ENCODE results near the gene ITLN1.
"Not testable (repeated sequence)": the region's sequence is repeated elsewhere in the genome, so short reads cannot be mapped to it uniquely, and the experiment has no call there.

ITLN1 gene

DNA sequence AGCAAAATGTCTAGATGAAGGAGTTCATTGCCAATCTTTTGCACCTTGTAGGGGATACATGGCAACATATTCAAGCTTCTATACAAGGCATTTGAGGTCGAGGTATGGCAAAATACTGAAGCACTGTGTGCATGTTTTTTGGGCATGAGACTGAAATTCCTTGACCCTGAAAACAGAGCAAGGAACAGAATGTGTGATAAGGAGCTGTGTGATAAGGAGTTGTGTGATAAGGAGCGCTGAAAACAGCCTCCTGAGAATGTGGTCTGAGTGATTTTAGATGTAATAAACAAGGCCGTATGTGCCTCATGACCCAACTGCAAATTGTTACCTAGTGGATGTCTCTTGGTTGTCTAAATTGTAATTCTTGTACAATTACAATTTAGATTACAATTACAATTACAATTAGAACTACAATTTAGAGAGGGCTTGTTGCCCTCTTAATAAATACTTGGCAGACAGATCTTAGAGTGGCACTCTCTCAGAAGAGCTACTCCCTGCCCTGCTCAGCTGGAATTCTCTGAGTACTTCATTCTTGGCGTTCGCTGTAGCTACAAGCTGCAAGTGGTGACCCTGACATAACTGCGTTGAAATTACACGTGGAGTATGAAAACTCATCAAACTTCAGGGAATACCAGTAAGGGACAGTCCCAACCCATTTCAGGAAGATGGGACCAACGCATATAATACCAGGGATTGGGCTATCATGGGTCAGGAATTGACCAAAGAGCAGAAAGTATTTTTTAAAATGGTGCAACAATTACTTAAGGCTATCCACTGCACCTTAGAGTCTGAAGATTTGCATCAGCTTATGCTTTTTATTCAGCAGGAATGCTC, 20.0 kb upstream of the ITLN1 start:
- Histone ChIP-seq H2AFZ (ENCODE audit: low read depth, low read length) (no peak overlapping the region), H3K9ac (ENCODE audit: low read depth, low read length) (no peak overlapping the region), H4K20me1 (ENCODE audit: insufficient read depth, low read length) (no peaks in the 10 kb centered on the region), H3K27ac (ENCODE audit: low read length) (no peak overlapping the region), H3K4me2 (ENCODE audit: insufficient read depth, low read length) (no peak overlapping the region), H3K4me1 (ENCODE audit: insufficient read depth, low read length) (no peaks in the 10 kb centered on the region), H3K36me3 (ENCODE audit: insufficient read depth, low read length) (no peaks in the 10 kb centered on the region), H3K4me3 (ENCODE audit: low read depth in 1 of 2, low read length in 2 of 2) (no peak overlapping the region), H3K9me3 (ENCODE audit: insufficient read depth, low read length, severe bottlenecking) (no peaks in the 10 kb centered on the region), H3K79me2 (ENCODE audit: insufficient read depth, low read length) (no peaks in the 10 kb centered on the region), H3K27me3 (ENCODE audit: insufficient read depth, low read length, poor library complexity) (no peaks in the 10 kb centered on the region)
- TF ChIP-seq, protein P1, sequence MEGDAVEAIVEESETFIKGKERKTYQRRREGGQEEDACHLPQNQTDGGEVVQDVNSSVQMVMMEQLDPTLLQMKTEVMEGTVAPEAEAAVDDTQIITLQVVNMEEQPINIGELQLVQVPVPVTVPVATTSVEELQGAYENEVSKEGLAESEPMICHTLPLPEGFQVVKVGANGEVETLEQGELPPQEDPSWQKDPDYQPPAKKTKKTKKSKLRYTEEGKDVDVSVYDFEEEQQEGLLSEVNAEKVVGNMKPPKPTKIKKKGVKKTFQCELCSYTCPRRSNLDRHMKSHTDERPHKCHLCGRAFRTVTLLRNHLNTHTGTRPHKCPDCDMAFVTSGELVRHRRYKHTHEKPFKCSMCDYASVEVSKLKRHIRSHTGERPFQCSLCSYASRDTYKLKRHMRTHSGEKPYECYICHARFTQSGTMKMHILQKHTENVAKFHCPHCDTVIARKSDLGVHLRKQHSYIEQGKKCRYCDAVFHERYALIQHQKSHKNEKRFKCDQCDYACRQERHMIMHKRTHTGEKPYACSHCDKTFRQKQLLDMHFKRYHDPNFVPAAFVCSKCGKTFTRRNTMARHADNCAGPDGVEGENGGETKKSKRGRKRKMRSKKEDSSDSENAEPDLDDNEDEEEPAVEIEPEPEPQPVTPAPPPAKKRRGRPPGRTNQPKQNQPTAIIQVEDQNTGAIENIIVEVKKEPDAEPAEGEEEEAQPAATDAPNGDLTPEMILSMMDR (IDR thresholded peaks at IDR 0.05; ENCODE audit: borderline replicate concordance, extremely low read depth, low read length, poor library complexity, severe bottlenecking) = no peak
- TF ChIP-seq EZH2 (IDR thresholded peaks at IDR 0.05; ENCODE audit: borderline replicate concordance, low read depth, low read length, severe bottlenecking) = no peak
- ATAC-seq (ENCODE audit: insufficient read depth, low read depth) (no peak), DNase-seq (no peak)

DNA sequence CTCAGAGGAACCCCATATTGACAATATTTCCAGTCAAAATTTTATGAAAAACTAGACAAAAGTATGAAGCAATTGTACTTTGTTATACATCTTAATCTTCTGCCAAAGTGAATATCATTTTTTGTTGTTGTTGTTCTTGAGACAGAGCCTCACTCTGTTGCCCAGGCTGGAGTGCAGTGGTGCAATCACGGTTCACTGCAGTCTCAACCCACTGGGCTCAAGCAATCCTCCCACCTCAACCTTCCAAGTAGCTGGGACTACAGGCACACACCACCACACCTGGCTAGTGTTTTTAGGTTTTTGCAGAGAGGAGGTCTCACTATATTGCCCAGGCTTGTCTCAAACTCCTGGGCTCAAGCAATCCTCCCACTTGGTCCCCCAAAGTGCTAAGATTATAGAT, 17.3 kb upstream of the ITLN1 start:
- not testable (repeated sequence) for H3K9ac ChIP-seq (ENCODE audit: low read depth, low read length); H3K4me3 ChIP-seq (ENCODE audit: low read depth in 1 of 2, low read length in 2 of 2); H4K20me1 ChIP-seq (ENCODE audit: insufficient read depth, low read length); H3K9me3 ChIP-seq (ENCODE audit: insufficient read depth, low read length, severe bottlenecking); H2AFZ ChIP-seq (ENCODE audit: low read depth, low read length); H3K27me3 ChIP-seq (ENCODE audit: insufficient read depth, low read length, poor library complexity); H3K4me1 ChIP-seq (ENCODE audit: insufficient read depth, low read length); ATAC-seq (ENCODE audit: insufficient read depth, low read depth); H3K36me3 ChIP-seq (ENCODE audit: insufficient read depth, low read length); H3K79me2 ChIP-seq (ENCODE audit: insufficient read depth, low read length); H3K4me2 ChIP-seq (ENCODE audit: insufficient read depth, low read length); DNase-seq; H3K27ac ChIP-seq (ENCODE audit: low read length)

DNA sequence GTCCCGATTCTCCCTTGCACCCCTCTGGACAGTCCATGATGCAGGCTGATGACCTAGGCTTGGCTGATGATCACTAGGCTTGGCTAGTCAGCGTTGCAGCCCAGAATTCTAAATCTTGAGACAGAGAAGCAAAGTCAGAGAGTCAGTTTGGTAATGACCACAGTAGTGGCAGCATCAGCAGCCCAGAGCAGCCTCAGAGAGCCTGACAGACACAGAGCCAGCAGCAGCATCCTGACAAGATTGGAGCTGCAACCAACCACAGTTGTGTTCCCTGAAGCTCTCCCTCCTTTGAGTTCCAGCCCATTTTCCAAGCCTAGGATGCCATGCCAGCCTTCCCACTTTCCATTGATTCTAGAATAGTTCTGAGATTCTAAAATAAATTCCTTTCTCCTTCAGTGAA, 16.8 kb upstream of the ITLN1 start:
- H4K20me1 ChIP-seq (ENCODE audit: insufficient read depth, low read length) = no peaks in the 10 kb centered on the region
- H3K9ac ChIP-seq (ENCODE audit: low read depth, low read length) = no peak overlapping the region
- no peak overlapping the region for H2AFZ ChIP-seq (ENCODE audit: low read depth, low read length)
- no peaks in the 10 kb centered on the region for H3K9me3 ChIP-seq (ENCODE audit: insufficient read depth, low read length, severe bottlenecking)
- no peaks in the 10 kb centered on the region for H3K4me1 ChIP-seq (ENCODE audit: insufficient read depth, low read length)
- H3K4me2 ChIP-seq (ENCODE audit: insufficient read depth, low read length) = no peak overlapping the region
- H3K27me3 ChIP-seq (ENCODE audit: insufficient read depth, low read length, poor library complexity) = no peaks in the 10 kb centered on the region
- H3K4me3 ChIP-seq (ENCODE audit: low read depth in 1 of 2, low read length in 2 of 2) = no peak overlapping the region
- ATAC-seq (ENCODE audit: insufficient read depth, low read depth) (no peak; the same call in 2 of the 3 replicates), DNase-seq (no peak)
- no peaks in the 10 kb centered on the region for H3K36me3 ChIP-seq (ENCODE audit: insufficient read depth, low read length)
- TF ChIP-seq EZH2 (IDR thresholded peaks at IDR 0.05; ENCODE audit: borderline replicate concordance, low read depth, low read length, severe bottlenecking) = no peak
- TF ChIP-seq, protein P1 (IDR thresholded peaks at IDR 0.05; ENCODE audit: borderline replicate concordance, extremely low read depth, low read length, poor library complexity, severe bottlenecking) = no peak
- no peak overlapping the region for H3K27ac ChIP-seq (ENCODE audit: low read length)
- H3K79me2 ChIP-seq (ENCODE audit: insufficient read depth, low read length) = no peaks in the 10 kb centered on the region

DNA sequence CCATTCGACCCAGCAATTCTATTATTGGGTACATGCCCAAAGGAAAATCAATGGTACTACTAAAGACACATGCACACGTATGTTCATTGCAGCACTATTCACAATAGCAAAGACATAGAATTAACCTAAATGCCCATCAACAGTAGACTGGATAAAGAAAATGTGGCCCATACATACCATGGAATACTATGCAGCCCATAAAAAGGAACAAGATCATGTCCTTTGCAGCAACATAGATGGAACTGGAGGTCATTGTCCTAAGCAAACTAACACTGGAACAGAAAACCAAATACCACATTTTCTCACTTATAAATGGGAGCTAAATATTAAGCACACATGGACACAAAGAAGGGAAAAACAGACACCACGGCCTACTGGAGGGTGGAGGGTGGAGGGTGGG, 15.7 kb upstream of the ITLN1 start:
- H3K9ac ChIP-seq (ENCODE audit: low read depth, low read length); H3K79me2 ChIP-seq (ENCODE audit: insufficient read depth, low read length); H4K20me1 ChIP-seq (ENCODE audit: insufficient read depth, low read length); H3K9me3 ChIP-seq (ENCODE audit: insufficient read depth, low read length, severe bottlenecking); H3K4me3 ChIP-seq (ENCODE audit: low read depth in 1 of 2, low read length in 2 of 2); H3K4me1 ChIP-seq (ENCODE audit: insufficient read depth, low read length); ATAC-seq (ENCODE audit: insufficient read depth, low read depth); H3K4me2 ChIP-seq (ENCODE audit: insufficient read depth, low read length); DNase-seq; H3K27ac ChIP-seq (ENCODE audit: low read length); H2AFZ ChIP-seq (ENCODE audit: low read depth, low read length); H3K27me3 ChIP-seq (ENCODE audit: insufficient read depth, low read length, poor library complexity); H3K36me3 ChIP-seq (ENCODE audit: insufficient read depth, low read length): not testable (repeated sequence)

DNA sequence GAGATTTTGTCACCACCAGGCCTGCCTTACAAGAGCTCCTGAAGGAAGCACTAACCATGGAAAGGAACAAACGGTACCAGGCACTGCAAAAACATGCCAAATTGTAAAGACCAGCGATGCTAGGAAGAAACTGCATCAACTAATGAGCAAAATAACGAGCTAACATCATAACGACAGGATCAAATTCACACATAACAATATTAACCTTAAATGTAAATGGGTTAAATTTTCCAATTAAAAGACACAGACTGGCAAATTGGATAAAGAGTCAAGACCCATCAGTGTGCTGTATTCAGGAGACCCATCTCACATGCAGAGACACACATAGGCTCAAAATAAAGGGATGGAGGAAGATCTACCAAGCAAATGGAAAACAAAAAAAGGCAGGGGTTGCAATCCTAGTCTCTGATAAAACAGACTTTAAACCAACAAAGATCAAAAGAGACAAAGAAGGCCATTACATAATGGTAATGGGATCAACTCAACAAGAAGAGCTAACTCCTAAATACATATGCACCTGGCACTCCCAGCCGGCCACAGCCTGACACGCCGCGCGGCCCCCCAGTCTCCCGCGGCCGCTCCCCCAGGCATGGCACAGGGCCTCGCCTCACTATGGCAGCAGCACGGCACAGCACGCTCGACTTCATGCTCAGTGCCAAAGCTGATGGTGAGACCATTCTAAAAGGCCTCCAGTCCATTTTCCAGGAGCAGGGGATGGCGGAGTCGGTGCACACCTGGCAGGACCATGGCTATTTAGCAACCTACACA, 9.6 kb upstream of the ITLN1 start:
- H3K4me3 ChIP-seq (ENCODE audit: low read depth in 1 of 2, low read length in 2 of 2); ATAC-seq (ENCODE audit: insufficient read depth, low read depth): not testable (repeated sequence)

More for the DNA sequence above, 9.6 kb upstream of the ITLN1 start:
- not testable (repeated sequence) for H3K27ac ChIP-seq (ENCODE audit: low read length); H4K20me1 ChIP-seq (ENCODE audit: insufficient read depth, low read length); DNase-seq; H3K9ac ChIP-seq (ENCODE audit: low read depth, low read length); H3K4me2 ChIP-seq (ENCODE audit: insufficient read depth, low read length); H3K9me3 ChIP-seq (ENCODE audit: insufficient read depth, low read length, severe bottlenecking); H2AFZ ChIP-seq (ENCODE audit: low read depth, low read length); H3K27me3 ChIP-seq (ENCODE audit: insufficient read depth, low read length, poor library complexity); H3K79me2 ChIP-seq (ENCODE audit: insufficient read depth, low read length); H3K4me1 ChIP-seq (ENCODE audit: insufficient read depth, low read length); H3K36me3 ChIP-seq (ENCODE audit: insufficient read depth, low read length)
